Hematopoietic multipotent progenitor cell treated with erythropoietin and hydrocortisone succinate and interleukin-3 and kit ligand, for 15 days (in vitro differentiated cells): ENCODE results near the gene ADAMTSL3.

Experiments
- DNase-seq: peaks from one replicate; pipeline ENCODE4 v3.0.0-alpha.2; 2015; ENCODE audit warnings: low spot score

Gene ADAMTSL3

GRCh38 chr15:83654379-83655236 is 685 bp downstream of the ADAMTSL3 start:
- no peak for DNase-seq

- no peak for DNase-seq
Measured at GRCh38 chr15:83655237-83655616, 1.3 kb downstream of the ADAMTSL3 start.

- no peak for DNase-seq
Measured at GRCh38 chr15:83656192-83656591, 2.3 kb downstream of the ADAMTSL3 start.

GRCh38 chr15:83656943-83657528 is 3.1 kb downstream of the ADAMTSL3 start:
- DNase-seq: no peak

GRCh38 chr15:83657549-83657948 is 3.6 kb downstream of the ADAMTSL3 start:
- DNase-seq: no peak

- no peak for DNase-seq
Measured at GRCh38 chr15:83658430-83659416, 4.8 kb downstream of the ADAMTSL3 start.

GRCh38 chr15:83659417-83659812 is 5.5 kb downstream of the ADAMTSL3 start:
- DNase-seq: no peak

- DNase-seq: no peak
Measured at GRCh38 chr15:83665480-83665879, 11.6 kb downstream of the ADAMTSL3 start.

- DNase-seq: no peak
Measured at GRCh38 chr15:83670672-83671229, 16.8 kb downstream of the ADAMTSL3 start.

- DNase-seq: no peak
Measured at GRCh38 chr15:83671603-83672002, 17.7 kb downstream of the ADAMTSL3 start.

GRCh38 chr15:83673385-83673784 is 19.5 kb downstream of the ADAMTSL3 start:
- no peak for DNase-seq

GRCh38 chr15:83682476-83683088 is 28.7 kb downstream of the ADAMTSL3 start:
- no peak for DNase-seq

- DNase-seq: no peak
Measured at GRCh38 chr15:83685916-83686332, 32.0 kb downstream of the ADAMTSL3 start.

- no peak for DNase-seq
Measured at GRCh38 chr15:83688201-83688600, 34.3 kb downstream of the ADAMTSL3 start.

GRCh38 chr15:83690676-83691075 is 36.8 kb downstream of the ADAMTSL3 start:
- no peak for DNase-seq

- DNase-seq: no peak
Measured at GRCh38 chr15:83692746-83693581, 39.0 kb downstream of the ADAMTSL3 start.

GRCh38 chr15:83694015-83694414 is 40.1 kb downstream of the ADAMTSL3 start:
- no peak for DNase-seq

- no peak for DNase-seq
Measured at GRCh38 chr15:83694536-83694935, 40.6 kb downstream of the ADAMTSL3 start.

GRCh38 chr15:83695246-83695645 is 41.3 kb downstream of the ADAMTSL3 start:
- no peak for DNase-seq

- DNase-seq: no peak
Measured at GRCh38 chr15:83695901-83696425, 42.0 kb downstream of the ADAMTSL3 start.
